ENCODE measurements around the gene DNM3. TPM values are rescaled to one million over a fixed set of nuclear protein-coding genes. Genes with fewer than 3 reads are reported as not detected.
"Not testable (repeated sequence)": the region's sequence is repeated elsewhere in the genome, so short reads cannot be mapped to it uniquely, and the experiment has no call there.

DNM3 gene
- total RNA-seq, 1 experiment from 2014 or later = 3.1 TPM

DNA sequence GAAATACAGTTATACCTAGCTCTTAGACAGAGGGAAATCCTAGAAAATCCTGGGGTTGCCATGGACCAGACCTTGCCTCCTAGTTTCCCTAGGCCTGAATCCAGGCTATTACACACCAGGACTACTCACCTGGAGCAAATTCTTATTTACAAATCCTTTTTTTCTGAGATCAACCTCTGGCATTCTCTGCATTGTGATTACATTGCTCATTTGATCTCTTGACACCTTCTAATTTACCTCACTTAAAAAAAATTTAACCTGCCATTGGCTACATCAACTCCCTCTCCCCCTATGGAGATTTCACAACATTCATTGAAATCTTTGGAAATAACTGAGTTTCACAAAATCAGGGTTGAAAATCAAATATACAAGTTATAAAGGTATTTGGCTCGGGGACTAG, 576.3 kb downstream of the DNM3 start:
- DNase-seq (ENCODE audit: low read depth) = peak; percentile 73

DNA sequence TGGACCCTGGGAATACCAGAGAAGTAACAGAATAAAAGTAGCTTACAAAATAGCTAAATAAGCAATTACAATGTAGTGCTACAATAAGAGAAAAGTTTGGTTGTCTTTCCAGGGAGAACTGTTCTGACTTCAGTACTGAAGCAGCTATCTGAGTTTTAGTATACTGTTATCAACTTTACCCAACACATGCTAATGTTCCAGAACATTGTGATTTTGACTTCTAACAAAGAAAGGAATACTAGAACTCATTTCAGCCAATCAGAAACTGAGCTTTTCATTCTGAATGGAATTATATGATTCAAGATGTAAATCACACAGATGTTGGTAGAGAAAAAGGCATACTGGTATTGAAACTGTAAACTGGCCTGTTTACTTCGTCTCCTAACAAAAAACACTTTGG, 579.1 kb downstream of the DNM3 start, which contains the start of gene C1orf105:
Gene C1orf105, plus strand, starts transcription at position 301 of the 400 bp plus-strand sequence. CDS start 201 bp downstream, outside the sequence.
- no peak for DNase-seq (ENCODE audit: low read depth)

DNA sequence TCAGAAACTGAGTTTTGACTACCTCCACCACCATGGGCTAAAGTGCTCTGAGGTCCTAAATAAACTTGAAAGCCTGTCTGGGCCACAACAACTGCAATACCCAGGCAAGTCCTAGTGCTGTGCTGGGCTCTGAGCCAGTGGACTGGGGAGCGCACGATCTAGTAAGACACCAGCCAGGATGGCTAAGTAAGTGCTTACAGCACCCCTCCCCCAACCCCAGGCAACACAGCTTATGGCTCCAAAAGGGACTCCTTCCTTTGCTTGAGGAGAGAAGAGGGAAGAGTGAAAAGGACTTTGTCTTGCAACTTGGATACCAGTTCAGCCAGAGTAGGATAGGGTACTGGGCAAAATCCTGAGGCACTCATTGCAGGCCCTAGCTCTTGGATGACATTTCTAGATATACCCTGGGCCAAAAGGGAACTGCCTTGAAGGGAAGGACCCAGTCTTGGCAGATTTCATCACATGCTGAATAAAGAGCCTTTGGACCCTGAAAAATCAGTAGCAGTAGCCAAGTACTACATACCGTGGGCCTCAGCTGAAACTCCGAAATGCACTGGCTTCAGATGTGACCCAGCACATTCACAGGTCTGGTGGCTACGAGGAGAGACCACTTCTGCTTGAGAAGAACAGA, 580.8 kb downstream of the DNM3 start:
- no peak for DNase-seq (ENCODE audit: low read depth)

DNA sequence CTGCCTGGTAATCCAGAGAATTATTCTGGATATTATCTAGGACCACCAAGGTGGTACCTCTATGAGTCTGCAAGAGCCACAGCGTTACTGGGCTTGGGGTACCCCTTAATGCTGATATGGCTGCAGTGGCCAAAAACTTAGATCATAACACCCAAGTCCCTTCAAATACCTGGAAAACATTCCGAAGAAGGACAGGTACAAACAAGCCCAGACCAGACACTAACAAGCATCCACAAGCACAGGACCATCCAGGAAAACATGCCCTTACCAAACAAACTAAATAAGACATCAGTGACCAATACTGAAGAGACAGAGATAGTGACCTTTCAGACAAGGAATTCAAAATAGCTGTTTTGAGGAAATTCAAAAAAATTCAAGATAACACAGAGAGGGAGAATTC, 582.0 kb downstream of the DNM3 start:
- DNase-seq (ENCODE audit: low read depth) = no peak

DNA sequence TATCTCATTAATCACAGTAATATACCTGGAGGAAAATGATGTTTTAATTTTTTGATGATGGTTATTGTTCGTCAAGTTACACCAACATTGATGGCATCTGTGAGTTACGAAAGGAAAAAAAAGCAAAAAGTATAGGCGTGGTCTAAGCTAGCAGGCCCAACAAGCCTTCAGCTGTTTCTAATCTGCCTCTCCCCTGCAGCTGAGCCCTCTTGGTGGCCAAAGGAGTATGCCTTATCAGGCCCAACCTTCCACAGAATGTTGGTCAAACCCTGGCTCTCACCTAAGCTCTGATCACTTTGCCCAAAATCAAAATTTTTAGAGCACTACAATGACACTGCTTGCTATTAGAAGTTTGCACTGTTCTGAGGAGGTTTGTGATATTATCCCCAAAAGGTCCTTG, 584.0 kb downstream of the DNM3 start:
- no peak for DNase-seq (ENCODE audit: low read depth)

DNA sequence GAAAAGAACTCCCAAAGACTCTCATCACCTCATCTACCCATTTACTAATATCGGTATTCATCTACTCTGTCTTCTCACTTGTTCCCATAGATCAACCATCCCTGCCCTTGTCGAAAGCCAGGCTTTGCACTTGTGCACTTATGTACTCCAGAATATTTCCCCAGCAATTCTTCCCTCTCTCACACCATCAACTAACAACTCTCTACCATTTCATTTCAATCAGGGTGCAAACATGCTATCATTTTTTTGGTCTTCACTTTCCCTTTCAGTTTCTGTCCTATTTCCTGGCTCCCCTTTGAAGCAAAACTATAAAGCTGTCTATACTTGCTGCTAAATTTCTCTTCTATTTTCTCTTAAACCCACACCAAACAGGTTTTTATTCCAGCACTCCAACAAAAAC, 585.9 kb downstream of the DNM3 start:
- no peak for DNase-seq (ENCODE audit: low read depth)

DNA sequence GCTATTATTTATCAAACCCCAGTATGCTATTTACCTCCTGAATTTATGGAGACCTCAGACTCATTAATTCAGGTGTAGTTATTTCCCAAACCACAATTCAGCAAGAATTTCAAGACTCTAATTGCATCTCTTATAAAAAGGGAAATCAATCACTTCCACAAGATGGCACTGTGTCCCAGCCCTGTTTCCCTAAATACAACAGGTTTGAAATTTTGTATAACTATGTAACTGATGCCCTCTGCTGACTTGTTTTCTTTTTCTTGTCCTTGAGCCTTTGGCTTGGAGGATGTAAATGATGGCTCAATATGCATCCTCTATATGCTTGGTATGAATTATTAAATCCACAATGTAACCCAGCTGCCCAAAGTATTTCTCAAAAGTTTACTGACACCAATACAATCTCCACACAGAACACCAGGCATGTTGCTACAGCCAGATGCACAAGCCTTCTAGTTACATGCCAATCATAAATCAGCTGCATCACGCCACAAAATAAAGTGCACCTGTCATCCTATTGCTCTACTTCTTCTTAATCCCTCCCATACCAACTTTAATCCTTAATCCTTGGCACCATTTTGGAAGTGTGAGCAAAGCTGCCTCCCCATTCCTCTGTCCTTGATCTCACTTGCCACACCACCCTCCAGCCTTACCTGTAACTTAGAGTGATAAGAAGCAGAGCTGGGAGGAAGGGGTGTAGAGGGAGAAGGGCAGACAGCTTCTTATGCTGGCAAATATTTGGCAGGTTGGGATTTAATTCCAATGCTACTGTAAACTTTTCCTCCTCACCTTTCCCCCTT, 588.2 kb downstream of the DNM3 start:
- DNase-seq (ENCODE audit: low read depth) = peak; percentile 78

DNA sequence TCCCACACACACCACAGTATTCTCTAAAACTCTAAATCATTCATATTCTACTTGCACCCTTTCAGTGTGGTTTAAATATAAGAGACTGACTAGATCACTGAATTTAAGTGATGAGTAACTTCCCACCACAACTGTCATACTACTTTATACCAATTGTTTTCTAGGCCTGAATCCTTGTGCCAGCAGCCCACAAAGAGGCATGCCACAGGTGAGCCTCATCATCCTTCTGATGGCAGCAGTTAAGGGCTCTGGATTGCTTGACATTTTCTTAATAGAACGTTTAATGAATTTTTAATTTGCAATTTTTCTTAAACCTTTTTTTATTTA, 588.8 kb downstream of the DNM3 start:
- DNase-seq (ENCODE audit: low read depth) = no peak

DNA sequence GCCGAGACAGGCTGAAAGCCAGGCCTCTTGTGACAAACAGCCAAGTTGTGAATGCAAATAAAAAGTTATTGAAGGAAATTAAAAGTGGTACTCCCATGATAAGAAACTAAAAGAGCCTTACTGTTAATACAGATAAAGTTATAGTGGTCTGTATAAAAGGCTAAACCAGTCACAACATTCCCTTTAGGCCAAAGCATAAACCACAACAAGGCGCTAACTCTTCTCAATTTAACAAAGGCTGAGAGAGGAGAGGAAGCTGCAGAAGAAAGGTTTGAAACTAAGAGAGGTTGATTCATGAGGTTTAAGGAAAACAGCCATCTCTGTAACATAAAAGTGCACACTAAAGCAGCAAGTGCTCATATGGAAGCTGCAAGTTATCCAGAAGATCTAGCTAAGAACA, 589.9 kb downstream of the DNM3 start:
- DNase-seq (ENCODE audit: low read depth) = no peak

DNA sequence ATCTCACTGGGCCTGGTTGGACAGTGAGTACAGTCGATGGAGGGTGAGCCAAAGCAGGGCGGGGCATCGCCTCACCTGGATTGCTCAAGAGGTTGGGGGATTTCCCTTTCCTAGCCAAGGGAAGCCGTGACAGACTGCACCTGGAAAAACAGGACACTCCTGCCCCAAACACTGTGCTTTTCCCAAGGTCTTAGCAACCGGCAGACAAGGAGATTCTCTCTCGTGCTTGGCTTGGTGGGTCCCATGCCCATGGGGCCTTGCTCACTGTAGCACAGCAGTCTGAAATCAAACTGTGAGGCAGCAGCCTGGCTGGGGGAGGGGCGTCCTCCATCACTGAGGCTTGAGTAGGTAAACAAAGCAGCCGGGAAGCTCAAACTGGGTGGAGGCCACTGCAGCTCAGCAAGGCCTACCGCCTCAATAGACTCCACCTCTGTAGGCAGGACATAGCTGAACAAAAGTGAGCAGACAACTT, 590.5 kb downstream of the DNM3 start:
- no peak for DNase-seq (ENCODE audit: low read depth)

DNA sequence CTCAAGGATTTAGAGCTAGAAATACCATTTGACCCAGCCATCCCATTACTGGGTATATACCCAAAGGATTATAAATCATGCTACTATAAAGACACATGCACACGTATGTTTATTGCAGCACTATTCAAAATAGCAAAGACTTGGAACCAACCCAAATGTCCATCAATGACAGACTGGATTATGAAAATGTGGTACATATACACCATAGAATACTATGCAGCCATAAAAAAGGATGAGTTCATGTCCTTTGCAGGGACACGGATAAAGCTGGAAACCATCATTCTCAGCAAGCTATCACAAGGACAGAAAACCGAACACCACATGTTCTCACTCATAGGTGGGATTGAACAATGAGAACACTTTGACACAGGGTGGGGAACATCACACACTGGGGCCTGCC, 595.9 kb downstream of the DNM3 start:
- DNase-seq (ENCODE audit: low read depth) = not testable (repeated sequence)

DNA sequence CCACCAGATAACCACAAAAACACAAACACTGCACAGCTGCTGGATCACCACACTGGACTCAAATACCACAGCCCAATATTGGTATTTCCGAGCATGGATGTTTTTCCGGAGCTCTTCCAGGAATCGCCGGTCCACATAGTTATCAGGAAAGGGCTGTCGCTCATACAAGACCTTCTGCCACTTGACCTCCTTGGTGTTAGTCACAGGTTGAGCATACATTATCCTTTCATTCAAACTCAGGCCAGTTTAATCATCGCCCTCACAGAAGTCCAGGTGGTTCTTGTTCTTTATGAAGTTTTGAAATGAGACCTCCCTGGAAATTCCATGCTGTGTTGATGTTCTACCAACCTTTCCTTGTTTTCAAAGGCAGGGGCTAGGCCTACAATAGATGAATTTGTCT, 601.1 kb downstream of the DNM3 start:
- no peak for DNase-seq (ENCODE audit: low read depth)

DNA sequence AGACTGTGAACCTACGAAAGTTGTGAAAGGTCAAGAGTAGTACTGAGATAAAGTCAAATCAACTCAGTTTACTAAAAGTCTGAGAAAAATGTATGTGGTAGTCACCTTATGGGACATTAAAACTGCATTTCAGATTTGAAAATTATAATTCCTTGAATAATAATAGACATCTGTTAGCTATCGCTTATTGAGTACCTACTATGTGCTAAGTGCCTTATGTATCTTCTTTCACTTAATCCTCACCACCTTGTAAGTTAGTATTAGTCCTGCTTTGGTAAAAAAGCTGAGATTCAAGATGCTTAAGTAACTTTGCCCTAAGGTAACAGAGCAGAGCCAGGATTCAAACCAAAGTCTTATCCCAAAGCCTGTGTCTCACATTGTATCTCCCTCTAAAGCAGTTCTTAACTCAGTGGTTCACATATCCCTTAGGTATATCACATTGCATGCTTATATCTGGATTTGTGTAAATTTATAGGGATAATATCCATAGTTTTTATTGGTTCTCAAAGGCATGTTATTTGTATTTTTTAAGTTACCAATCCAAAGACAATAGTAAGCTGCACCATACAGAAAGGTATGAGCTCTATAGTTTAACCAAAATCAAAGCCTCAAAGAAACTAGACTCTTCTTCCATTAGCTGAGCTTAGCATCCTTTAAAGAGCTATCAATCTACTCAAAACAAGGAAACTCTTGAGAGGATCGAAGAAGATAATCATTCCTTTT, 601.7 kb downstream of the DNM3 start:
- DNase-seq (ENCODE audit: low read depth) = no peak

DNA sequence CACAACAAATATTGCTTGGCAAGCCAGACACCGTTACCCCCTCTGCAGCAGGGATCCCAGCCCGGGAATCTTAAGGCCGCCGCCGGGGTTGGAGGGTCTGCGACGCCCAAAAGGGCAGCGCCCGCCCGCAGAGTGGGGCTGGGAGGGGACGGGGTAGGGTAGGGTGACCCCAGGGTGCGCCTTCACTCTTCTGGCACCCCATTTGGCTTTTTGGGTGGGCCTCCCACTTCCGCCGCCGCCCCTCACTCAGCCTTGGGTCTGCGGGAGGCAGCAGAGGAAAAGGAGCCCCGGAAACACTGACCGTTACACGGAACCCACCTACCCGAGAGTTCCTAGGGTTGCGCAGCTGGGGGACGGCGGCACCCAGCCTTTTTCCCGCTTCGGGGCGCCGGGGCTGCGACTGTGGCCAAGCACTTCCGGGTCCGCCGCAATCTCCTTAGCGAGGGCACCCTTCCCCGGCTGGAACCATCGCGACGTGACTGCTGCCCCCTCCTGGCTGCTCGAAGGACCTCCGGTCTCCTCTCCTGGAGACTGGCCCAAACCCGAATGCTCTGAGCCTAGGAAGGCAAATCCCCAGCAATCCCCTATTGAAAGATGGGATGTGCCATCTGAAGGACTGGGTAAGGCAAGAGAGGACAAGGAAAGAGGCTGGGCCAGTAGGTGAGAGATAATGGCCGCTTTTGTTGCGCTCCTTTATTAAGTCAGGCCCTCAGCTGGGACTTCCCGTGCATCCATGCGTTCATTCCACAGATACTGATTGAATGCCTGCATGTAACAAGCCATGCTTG, 602.6 kb downstream of the DNM3 start, which contains the start of gene PIGC:
Gene PIGC, minus strand, starts transcription at position 404 of the 788 bp plus-strand sequence. CDS start 1,447 bp downstream, outside the sequence.
- DNase-seq (ENCODE audit: low read depth) = peak; percentile 85

DNA sequence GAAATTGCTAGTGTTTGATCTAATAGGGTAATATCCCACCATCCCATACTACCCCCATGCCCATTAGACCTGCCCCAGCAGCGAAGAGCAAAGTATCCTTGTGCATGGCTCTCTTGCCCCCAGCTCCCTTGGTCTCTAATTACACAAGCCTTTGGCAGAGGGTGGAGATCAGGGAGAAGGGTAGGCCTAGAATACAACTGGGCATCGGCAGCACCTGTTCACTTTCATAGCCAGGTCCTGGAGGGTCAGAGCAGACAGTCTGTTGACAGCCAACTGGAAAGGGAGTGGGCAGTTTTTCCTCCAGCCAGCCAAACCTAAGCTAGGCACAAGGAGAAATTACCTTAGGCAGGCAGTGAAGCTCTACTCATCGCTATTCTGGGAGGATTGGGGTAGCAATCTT, 605.2 kb downstream of the DNM3 start:
- no peak for DNase-seq (ENCODE audit: low read depth)

DNA sequence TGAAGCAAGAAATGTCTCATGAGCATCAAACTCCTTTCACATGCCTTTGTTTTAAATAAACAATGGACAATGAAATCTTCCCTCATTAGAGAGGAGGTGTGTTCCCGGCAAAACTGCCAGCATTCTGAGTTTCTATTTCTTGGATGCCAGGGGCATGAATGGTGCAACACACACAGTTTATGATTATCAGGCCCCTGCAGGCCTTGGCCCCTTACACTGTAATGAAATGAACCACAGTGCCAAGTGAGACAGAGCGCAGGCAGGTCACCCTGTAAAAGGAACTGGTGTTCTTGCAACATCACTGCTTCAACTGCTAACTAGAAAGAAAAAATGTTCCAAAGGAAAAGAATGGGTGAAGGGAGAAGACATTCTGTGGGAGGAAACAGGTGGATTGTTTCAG, 606.3 kb downstream of the DNM3 start:
- no peak for DNase-seq (ENCODE audit: low read depth)

DNA sequence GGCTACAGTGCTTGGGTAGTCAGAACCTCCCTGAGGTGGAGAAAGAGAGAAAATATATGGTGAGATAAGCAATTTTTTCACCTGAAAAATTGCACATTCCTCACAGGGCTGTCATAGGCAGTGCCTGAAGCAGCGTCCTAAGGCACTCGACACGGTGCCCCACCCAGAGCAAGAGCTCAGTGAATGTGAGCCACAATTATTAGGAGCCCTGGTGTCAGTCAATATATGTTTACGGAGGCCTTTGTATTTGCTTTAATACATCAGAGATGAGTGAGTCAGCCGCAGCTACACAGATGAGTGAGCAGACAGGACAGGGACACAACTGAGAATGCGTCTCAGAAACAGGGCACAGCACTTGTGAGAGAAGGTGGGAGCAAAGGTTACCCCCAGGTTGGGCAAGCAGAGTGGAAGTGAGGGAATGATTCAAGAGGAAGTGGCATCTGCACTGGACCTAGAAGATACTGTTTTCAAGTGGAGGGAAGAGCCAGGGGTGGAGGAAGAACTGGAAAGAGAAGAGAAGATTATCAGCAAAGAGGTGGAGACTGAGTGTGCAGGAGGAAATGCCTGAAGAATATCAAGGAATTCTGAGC, 607.8 kb downstream of the DNM3 start:
- DNase-seq (ENCODE audit: low read depth) = peak; percentile 63

DNA sequence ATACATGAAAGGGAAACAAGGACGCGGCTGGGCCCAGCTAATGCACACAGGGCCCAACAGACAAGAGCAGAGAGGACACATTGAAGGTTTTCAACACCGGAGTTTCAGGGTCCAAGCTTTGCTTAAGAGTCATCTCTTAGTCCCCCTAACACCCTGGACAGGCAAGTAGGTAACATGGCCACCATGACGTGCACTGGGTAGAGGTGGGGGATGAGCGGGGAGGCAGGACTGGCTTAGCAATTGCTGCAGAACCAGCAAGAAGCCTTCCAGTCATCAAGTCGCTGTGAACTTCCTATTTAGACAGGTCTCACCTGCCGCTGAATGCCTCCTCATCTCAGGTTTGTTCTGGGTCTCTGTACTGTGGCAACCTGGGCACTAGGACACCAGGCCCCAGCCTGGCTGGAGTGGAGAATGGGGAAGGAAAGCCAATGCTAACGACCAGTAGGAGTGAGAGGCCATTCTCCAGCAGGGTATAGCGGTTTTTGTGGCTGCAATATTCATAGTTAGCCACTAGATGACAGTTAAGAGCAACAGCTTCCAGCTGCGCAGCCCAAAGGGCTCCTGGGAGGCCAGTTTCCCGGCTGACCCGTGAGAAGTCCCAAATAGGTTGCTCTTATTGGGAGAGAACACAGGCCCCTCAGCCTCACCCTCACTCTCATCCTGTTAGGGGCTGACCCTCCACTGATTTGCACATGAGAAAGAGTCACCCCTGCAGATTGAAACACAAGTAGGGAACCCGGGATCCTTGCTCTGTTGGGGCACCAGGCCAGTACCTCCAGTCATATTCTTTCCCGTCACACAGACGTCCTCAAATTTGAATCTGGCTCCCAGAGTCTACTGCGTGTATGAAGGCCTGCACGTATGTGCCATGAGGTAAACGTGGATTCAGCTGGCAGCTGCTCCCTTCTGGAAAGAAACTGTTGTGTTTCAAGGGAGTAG, 608.6 kb downstream of the DNM3 start:
- DNase-seq (ENCODE audit: low read depth) = peak; percentile 70

DNA sequence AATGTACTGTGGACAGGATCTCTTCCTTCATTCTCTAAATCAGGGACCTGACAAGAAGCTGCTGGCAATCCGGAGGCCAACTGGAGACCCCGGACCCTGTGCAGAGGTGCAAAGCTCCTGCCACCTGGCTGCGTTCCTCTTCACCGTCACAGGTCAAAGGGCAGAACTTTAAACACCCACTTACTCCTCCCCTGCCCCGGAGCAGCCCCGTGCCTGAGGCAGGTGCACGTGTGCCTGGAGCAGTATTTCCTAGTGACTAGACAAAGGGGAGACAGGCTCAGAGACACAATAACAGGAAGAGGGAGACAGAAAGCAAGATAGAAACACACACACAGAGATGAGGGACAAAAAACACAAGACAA, 609.2 kb downstream of the DNM3 start:
- DNase-seq (ENCODE audit: low read depth) = no peak

DNA sequence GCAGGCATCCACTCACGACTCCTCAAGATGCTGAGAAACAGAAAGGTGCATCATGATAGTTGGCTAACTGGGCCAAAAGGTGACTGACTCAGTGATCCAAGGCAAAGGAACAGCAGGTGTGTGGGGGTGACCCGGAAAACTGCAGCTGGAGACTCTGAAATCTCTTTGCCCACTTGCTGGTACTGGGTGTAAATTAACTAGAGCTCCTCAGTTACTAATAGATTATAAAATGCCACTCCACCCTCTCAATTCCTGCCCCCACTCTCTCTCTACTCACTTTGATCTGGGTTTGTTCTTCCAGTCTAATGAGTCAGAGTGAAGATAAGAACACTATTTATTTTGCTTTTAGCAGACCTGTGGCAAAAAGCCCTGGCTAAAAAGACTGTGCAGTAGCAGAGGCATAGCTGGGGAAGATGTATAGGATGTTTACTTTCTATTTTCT, 609.7 kb downstream of the DNM3 start:
- peak; percentile 83 for DNase-seq (ENCODE audit: low read depth)

All from M059J (cell line).